ENCODE results near the gene RNF130. TPM values are rescaled to one million over a fixed set of nuclear protein-coding genes. Genes with fewer than 3 reads are reported as not detected.
"Not testable (repeated sequence)": the region's sequence is repeated elsewhere in the genome, so short reads cannot be mapped to it uniquely, and the experiment has no call there.

RNF130 gene
- total and polyA plus RNA-seq, 4 donors = 75.9 to 123 (median 90.8) TPM

- whole genome bisulfite sequencing, 2 donors = 89 to 94% methylated on average over 6 of the region's 6 CpGs
- no peak for TF ChIP-seq CTCF (IDR thresholded peaks at IDR 0.05; ENCODE audit: control extremely low read depth, extremely low read depth)
- H3K9ac ChIP-seq (ENCODE audit: insufficient read depth in 1 of 2, low read length in 2 of 2) = no peak overlapping the region
- H3K9me3 ChIP-seq (ENCODE audit: control insufficient read depth in 4 of 4, insufficient read depth in 3 of 4, low read length in 3 of 4) = no peaks in the 10 kb centered on the region
- no peaks in the 10 kb centered on the region for H3K36me3 ChIP-seq (ENCODE audit: control insufficient read depth in 4 of 4, insufficient read depth in 4 of 4, low read length in 4 of 4)
- H3K4me1 ChIP-seq (ENCODE audit: control insufficient read depth in 5 of 5, insufficient read depth in 5 of 5, low read length in 5 of 5) = peaks cover 0 to 3% (median 0%) of the 10 kb centered on the region in 5 donors
- H3K4me3 ChIP-seq = no peak overlapping the region
- DNase-seq = no peak
- ATAC-seq (ENCODE audit: insufficient read depth, low FRiP score) = no peak
- no peak overlapping the region for H3K27ac ChIP-seq (ENCODE audit: low read depth in 1 of 2, low read length in 1 of 2)
- no peaks in the 10 kb centered on the region for H3K27me3 ChIP-seq (ENCODE audit: control insufficient read depth in 3 of 3, insufficient read depth in 3 of 3, low read length in 2 of 3)
Measured at GRCh38 chr5:180093241-180093640, 21.7 kb upstream of the RNF130 start.

- WGBS, 2 donors = 24 to 36% methylated on average over 17 of the region's 17 CpGs
- Histone ChIP-seq H3K27me3 (ENCODE audit: control insufficient read depth in 3 of 3, insufficient read depth in 3 of 3, low read length in 2 of 3) (no peaks in the 10 kb centered on the region), H3K4me3 (no peak overlapping the region), H3K9ac (ENCODE audit: insufficient read depth in 1 of 2, low read length in 2 of 2) (no peak overlapping the region), H3K4me1 (ENCODE audit: control insufficient read depth in 5 of 5, insufficient read depth in 5 of 5, low read length in 5 of 5) (peaks cover 0 to 3% (median 0%) of the 10 kb centered on the region in 5 donors), H3K36me3 (ENCODE audit: control insufficient read depth in 4 of 4, insufficient read depth in 4 of 4, low read length in 4 of 4) (no peaks in the 10 kb centered on the region), H3K9me3 (ENCODE audit: control insufficient read depth in 4 of 4, insufficient read depth in 3 of 4, low read length in 3 of 4) (peaks cover 0 to 2% (median 0%) of the 10 kb centered on the region in 4 donors), H3K27ac (ENCODE audit: low read depth in 1 of 2, low read length in 1 of 2) (no peak overlapping the region)
- ATAC-seq (ENCODE audit: insufficient read depth, low FRiP score) (no peak), DNase-seq (peak; percentile 51 to 54 (median 53))
- TF ChIP-seq CTCF (IDR thresholded peaks at IDR 0.05; ENCODE audit: control extremely low read depth, extremely low read depth) = no peak
Measured at GRCh38 chr5:180090769-180091546, 19.4 kb upstream of the RNF130 start.

- 2% methylated on average over 37 to 58 of the region's 58 CpGs for WGBS, 2 donors
- peak; percentile 88 for ATAC-seq (ENCODE audit: insufficient read depth, low FRiP score)
- Histone ChIP-seq H3K4me1 (ENCODE audit: control insufficient read depth in 5 of 5, insufficient read depth in 5 of 5, low read length in 5 of 5) (peaks cover 0 to 5% (median 0%) of the 10 kb centered on the region in 5 donors), H3K27ac (ENCODE audit: low read depth in 1 of 2, low read length in 1 of 2) (peak overlapping the region in 1 of 2 donors; percentile 77), H3K9me3 (ENCODE audit: control insufficient read depth in 4 of 4, insufficient read depth in 3 of 4, low read length in 3 of 4) (peaks cover 0 to 2% (median 0%) of the 10 kb centered on the region in 4 donors), H3K27me3 (ENCODE audit: control insufficient read depth in 3 of 3, insufficient read depth in 3 of 3, low read length in 2 of 3) (no peaks in the 10 kb centered on the region), H3K36me3 (ENCODE audit: control insufficient read depth in 4 of 4, insufficient read depth in 4 of 4, low read length in 4 of 4) (no peaks in the 10 kb centered on the region), H3K9ac (ENCODE audit: insufficient read depth in 1 of 2, low read length in 2 of 2) (peak overlapping the region; percentile 55 to 70), H3K4me3 (peak overlapping the region; percentile 47)
- peak; percentile 81 for TF ChIP-seq CTCF (IDR thresholded peaks at IDR 0.05; ENCODE audit: control extremely low read depth, extremely low read depth)
- DNase-seq = peak; percentile 87 to 89 (median 88)
Measured at GRCh38 chr5:180090098-180090768, 18.7 kb upstream of the RNF130 start.

- H3K27me3 ChIP-seq (ENCODE audit: control insufficient read depth in 3 of 3, insufficient read depth in 3 of 3, low read length in 2 of 3); H3K27ac ChIP-seq (ENCODE audit: low read depth in 1 of 2, low read length in 1 of 2); H3K36me3 ChIP-seq (ENCODE audit: control insufficient read depth in 4 of 4, insufficient read depth in 4 of 4, low read length in 4 of 4); H3K4me3 ChIP-seq; DNase-seq; ATAC-seq (ENCODE audit: insufficient read depth, low FRiP score); H3K4me1 ChIP-seq (ENCODE audit: control insufficient read depth in 5 of 5, insufficient read depth in 5 of 5, low read length in 5 of 5); H3K9me3 ChIP-seq (ENCODE audit: control insufficient read depth in 4 of 4, insufficient read depth in 3 of 4, low read length in 3 of 4): not testable (repeated sequence)
- WGBS, 2 donors = 75 to 76% methylated on average over 18 of the region's 18 CpGs
- peak overlapping the region in 1 of 2 donors; percentile 70 for H3K9ac ChIP-seq (ENCODE audit: insufficient read depth in 1 of 2, low read length in 2 of 2)
Measured at GRCh38 chr5:180089628-180090027, 18.1 kb upstream of the RNF130 start.
